Colonic mucosa (tissue), 4 donors: Measurements from ENCODE around the gene SEC14L3. TPM values are rescaled to one million over a fixed set of nuclear protein-coding genes. Genes with fewer than 3 reads are reported as not detected.

ENCODE experiments used
- DNase-seq: peaks from one replicate; pipeline ENCODE4 v3.0.0-alpha.2; 2020
- H3K27ac ChIP-seq: fragments of 200-600 bp; one replicate; pipeline ENCODE4 v1.8.0; 2021
- H3K27me3 ChIP-seq: fragments of 200-600 bp; one replicate; pipeline ENCODE4 v1.8.0; 2021
- H3K36me3 ChIP-seq: fragments of 200-600 bp; one replicate; pipeline ENCODE4 v1.8.0; 2021
- H3K4me1 ChIP-seq: fragments of 200-600 bp; one replicate; pipeline ENCODE4 v1.8.0; 2021; ENCODE audit warnings: mild to moderate bottlenecking
- H3K4me3 ChIP-seq: fragments of 200-600 bp; one replicate; pipeline ENCODE4 v1.8.0; 2021
- H3K9ac ChIP-seq, 2 donors: one replicate each; pipeline ENCODE4 v1.7.0; 2013; ENCODE audit warnings: control low read depth in 2 of 2, low read depth in 2 of 2, low read length in 2 of 2
- H3K9me3 ChIP-seq: fragments of 200-600 bp; one replicate; pipeline ENCODE4 v1.8.0; 2021
- intact Hi-C: fragments of 100-400 bp; cut with DNase I; formaldehyde crosslinking; loops from one replicate; pipeline ENCODE4 v1.14.1; 2022
- total RNA-seq, 2 donors: library from RNA; stranded (reverse); fragmentation: NEBNext Ultra II Directional in 1 of 2; extraction: Animal tissue kit (Norgen Biotek cat#: 25700) in 1 of 2; gene quantifications; one replicate each; pipeline ENCODE4 v1.2.1, GENCODE V29; 2021
- TF ChIP-seq, protein P1 (sequence below): fragments of 200-600 bp; IDR thresholded peaks from one replicate; pipeline ENCODE4 v1.8.0; 2022; ENCODE audit warnings: antibody characterized with exemption, mild to moderate bottlenecking
- donor health status: healthy.
- donor health status: DM: no; HTN: no; CAD: no.
- donor health status: DM: no; HTN: no; CAD: no.

The SEC14L3 gene
- total RNA-seq, 2 donors from 2014 or later, result not detected

DNA sequence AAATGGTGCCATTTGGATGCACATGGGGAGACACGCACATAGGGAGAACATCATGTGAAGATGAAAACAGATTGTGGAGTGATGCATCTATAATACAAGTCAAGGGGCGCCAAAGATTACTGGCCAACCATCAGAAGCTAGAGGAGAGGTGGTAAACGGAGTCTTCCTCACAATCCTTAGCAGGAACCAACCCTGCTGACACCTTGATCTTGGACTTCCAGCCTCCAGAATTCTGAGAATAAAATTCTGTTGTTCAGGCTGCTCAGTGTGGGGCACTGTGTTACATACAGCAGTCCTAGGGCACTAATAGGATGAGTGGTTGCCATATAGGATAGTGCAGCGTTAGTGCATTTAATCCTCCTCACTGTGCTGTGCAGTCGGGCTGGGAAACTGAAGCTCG, 41.6 kb upstream of the SEC14L3 start:
- intact Hi-C loops, result no loop called here
- no peak overlapping the region for H3K9ac ChIP-seq
- no peaks in the 10 kb centered on the region for H3K4me1 ChIP-seq
- TF ChIP-seq, protein P1, sequence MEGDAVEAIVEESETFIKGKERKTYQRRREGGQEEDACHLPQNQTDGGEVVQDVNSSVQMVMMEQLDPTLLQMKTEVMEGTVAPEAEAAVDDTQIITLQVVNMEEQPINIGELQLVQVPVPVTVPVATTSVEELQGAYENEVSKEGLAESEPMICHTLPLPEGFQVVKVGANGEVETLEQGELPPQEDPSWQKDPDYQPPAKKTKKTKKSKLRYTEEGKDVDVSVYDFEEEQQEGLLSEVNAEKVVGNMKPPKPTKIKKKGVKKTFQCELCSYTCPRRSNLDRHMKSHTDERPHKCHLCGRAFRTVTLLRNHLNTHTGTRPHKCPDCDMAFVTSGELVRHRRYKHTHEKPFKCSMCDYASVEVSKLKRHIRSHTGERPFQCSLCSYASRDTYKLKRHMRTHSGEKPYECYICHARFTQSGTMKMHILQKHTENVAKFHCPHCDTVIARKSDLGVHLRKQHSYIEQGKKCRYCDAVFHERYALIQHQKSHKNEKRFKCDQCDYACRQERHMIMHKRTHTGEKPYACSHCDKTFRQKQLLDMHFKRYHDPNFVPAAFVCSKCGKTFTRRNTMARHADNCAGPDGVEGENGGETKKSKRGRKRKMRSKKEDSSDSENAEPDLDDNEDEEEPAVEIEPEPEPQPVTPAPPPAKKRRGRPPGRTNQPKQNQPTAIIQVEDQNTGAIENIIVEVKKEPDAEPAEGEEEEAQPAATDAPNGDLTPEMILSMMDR, result no peak
- no peaks in the 10 kb centered on the region for H3K36me3 ChIP-seq
- no peaks in the 10 kb centered on the region for H3K27me3 ChIP-seq
- H3K27ac ChIP-seq, result no peak overlapping the region
- DNase-seq, result no peak
- H3K9me3 ChIP-seq, result no peaks in the 10 kb centered on the region
- no peak overlapping the region for H3K4me3 ChIP-seq

GRCh38 chr22:30511911-30512310, 40.1 kb upstream of the SEC14L3 start:
- intact Hi-C loops, result no loop called here
- no peak overlapping the region for H3K4me3 ChIP-seq
- no peak overlapping the region for H3K27ac ChIP-seq
- TF ChIP-seq, protein P1, result no peak
- H3K9ac ChIP-seq, result no peak overlapping the region
- H3K9me3 ChIP-seq, result no peaks in the 10 kb centered on the region
- H3K36me3 ChIP-seq, result no peaks in the 10 kb centered on the region
- H3K27me3 ChIP-seq, result no peaks in the 10 kb centered on the region
- DNase-seq, result no peak
- H3K4me1 ChIP-seq, result no peaks in the 10 kb centered on the region

- Histone ChIP-seq H3K27me3 (no peaks in the 10 kb centered on the region), H3K27ac (no peak overlapping the region), H3K4me3 (no peak overlapping the region), H3K36me3 (no peaks in the 10 kb centered on the region), H3K4me1 (no peaks in the 10 kb centered on the region), H3K9me3 (no peaks in the 10 kb centered on the region), H3K9ac (no peak overlapping the region)
- no peak for DNase-seq
- intact Hi-C loops, result no loop called here
- TF ChIP-seq, protein P1, result no peak
These were observed 39.3 kb upstream of the SEC14L3 start for GRCh38 chr22:30511109-30511508.

DNA sequence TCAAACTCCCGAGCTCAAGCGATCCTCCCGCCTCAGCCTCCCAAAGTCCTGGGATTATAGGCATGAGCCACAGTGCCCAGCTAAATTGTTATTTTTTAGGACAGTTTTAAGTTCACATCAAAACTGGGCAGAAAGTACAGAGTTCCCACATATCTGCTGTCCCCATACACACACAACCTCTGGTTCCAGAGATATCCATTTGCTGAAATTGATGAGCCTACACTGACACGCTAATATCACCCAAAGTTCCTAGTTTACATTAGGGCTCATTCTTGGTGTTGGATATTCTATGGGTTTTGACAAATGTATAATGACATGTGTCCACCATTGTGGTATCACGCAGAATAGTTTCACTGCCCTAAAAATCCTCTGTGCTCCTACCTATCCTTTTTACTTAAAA, 36.4 kb upstream of the SEC14L3 start:
- Histone ChIP-seq H3K27me3 (peaks cover 16% of the 10 kb centered on the region), H3K9ac (no peak overlapping the region), H3K9me3 (no peaks in the 10 kb centered on the region), H3K27ac (no peak overlapping the region), H3K4me3 (no peak overlapping the region), H3K4me1 (no peaks in the 10 kb centered on the region), H3K36me3 (no peaks in the 10 kb centered on the region)
- DNase-seq, result no peak
- TF ChIP-seq, protein P1, result no peak
- intact Hi-C loops, result no loop called here

GRCh38 chr22:30507670-30508069, 35.9 kb upstream of the SEC14L3 start:
- TF ChIP-seq, protein P1, result no peak
- no peak for DNase-seq
- Histone ChIP-seq H3K9ac (no peak overlapping the region), H3K27me3 (peaks cover 16% of the 10 kb centered on the region), H3K4me3 (no peak overlapping the region), H3K9me3 (no peaks in the 10 kb centered on the region), H3K4me1 (no peaks in the 10 kb centered on the region), H3K27ac (no peak overlapping the region), H3K36me3 (no peaks in the 10 kb centered on the region)
- intact Hi-C loops, result no loop called here

DNA sequence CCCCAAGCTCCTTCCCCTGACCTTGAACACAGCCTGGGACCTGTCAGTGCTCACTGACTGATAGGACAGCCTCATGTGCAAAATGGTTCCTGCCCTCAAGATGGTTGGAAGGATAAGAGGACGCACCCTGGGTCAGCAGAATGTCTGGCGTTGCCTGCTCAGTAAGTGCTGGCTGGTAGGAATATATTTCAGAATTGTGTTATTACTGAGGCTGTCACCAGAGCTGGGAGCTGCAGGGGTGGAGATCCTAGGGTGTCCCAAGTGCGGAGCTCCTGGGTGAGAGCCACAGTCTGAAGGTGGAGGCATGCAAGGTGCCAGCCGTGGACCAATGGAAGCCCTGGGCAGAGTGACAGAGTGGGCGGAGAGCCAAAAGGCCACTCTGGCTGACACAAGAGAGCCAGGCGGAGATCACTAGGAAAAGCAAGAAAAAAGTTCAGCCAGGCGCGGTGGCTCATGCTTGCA, 34.7 kb upstream of the SEC14L3 start:
- intact Hi-C loops, result no loop called here
- no peak overlapping the region for H3K27ac ChIP-seq

More for the DNA sequence above, 34.7 kb upstream of the SEC14L3 start:
- Histone ChIP-seq H3K4me3 (no peak overlapping the region), H3K9me3 (no peaks in the 10 kb centered on the region), H3K9ac (no peak overlapping the region), H3K4me1 (no peaks in the 10 kb centered on the region), H3K27me3 (peaks cover 16% of the 10 kb centered on the region), H3K36me3 (no peaks in the 10 kb centered on the region)
- DNase-seq, result no peak
- TF ChIP-seq, protein P1, result no peak
